8988T (cell line): ENCODE data around the gene GET4.
"Not testable (repeated sequence)": the region's sequence is repeated elsewhere in the genome, so short reads cannot be mapped to it uniquely, and the experiment has no call there.

Experiments
- DNase-seq: peaks from one replicate; pipeline ENCODE4 v3.0.0; 2011

The GET4 gene

GRCh38 chr7:931871-932650, 55.7 kb downstream of the GET4 start:
- no peak for DNase-seq

- DNase-seq, result no peak
Observed at GRCh38 chr7:932651-932975, 56.3 kb downstream of the GET4 start.

GRCh38 chr7:934469-935163, 58.3 kb downstream of the GET4 start:
- DNase-seq, result no peak

GRCh38 chr7:935164-935873, 59.0 kb downstream of the GET4 start:
- DNase-seq, result no peak

GRCh38 chr7:935874-936385, 59.6 kb downstream of the GET4 start:
- DNase-seq, result no peak

GRCh38 chr7:936386-937054, 60.2 kb downstream of the GET4 start:
- DNase-seq, result peak; percentile 85

- DNase-seq, result no peak
Observed at GRCh38 chr7:937856-938484, 61.6 kb downstream of the GET4 start.

GRCh38 chr7:938546-939185, 62.3 kb downstream of the GET4 start:
- DNase-seq, result no peak

GRCh38 chr7:939843-940242, 63.5 kb downstream of the GET4 start:
- no peak for DNase-seq

GRCh38 chr7:940599-941408, 64.5 kb downstream of the GET4 start:
- DNase-seq, result no peak

GRCh38 chr7:943793-944192, 67.4 kb downstream of the GET4 start:
- DNase-seq, result not testable (repeated sequence)

GRCh38 chr7:944744-945143, 68.4 kb downstream of the GET4 start:
- no peak for DNase-seq

- DNase-seq, result no peak
Observed at GRCh38 chr7:945147-945555, 68.8 kb downstream of the GET4 start.

GRCh38 chr7:945556-946255, 69.4 kb downstream of the GET4 start:
- no peak for DNase-seq
